PC-3 (cell line): ENCODE results near the gene NUDT16. TPM values are rescaled to one million over a fixed set of nuclear protein-coding genes. Genes with fewer than 3 reads are reported as not detected.

Experiments
- ATAC-seq: fragments of 200-7000 bp; cut with Tn5 transposase; 2 replicates; pipeline ENCODE4 v1.9.1; 2020; ENCODE audit warnings: mild to moderate bottlenecking, moderate library complexity
- BruUV-seq: library from RNA; stranded (reverse); fragments of 400-500 nt; replicated peaks from 2 replicates; lab custom pipeline; 2021; lab: Mats Ljungman, UMichigan
- CTCF ChIA-PET: fragments of 300-600 bp; sonication (Branson Sonifier 250); formaldehyde crosslinking; loops from one replicate; lab custom pipeline; 2022; ENCODE audit warnings: antibody characterized with exemption; lab: Charles Lee
- POLR2A ChIA-PET: fragments of 300-600 bp; sonication (Branson Sonifier 250); formaldehyde crosslinking; loops from one replicate; lab custom pipeline; 2022; ENCODE audit warnings: antibody characterized with exemption; ENCODE audit not compliant: unreplicated experiment; lab: Charles Lee
- DNase-seq: peaks from one replicate; pipeline ENCODE4 v3.0.0-alpha.2; 2015
- H2AFZ ChIP-seq: fragments of 300-600 bp; sonication (generic); 2 replicates; pipeline ENCODE4 v1.6.0; 2016; ENCODE audit warnings: antibody characterized with exemption, low read length
- H3F3A ChIP-seq: fragments of 300-600 bp; sonication (generic); one replicate; pipeline ENCODE4 v1.6.0; 2017; ENCODE audit warnings: antibody characterized with exemption, low read length, control low read depth, mild to moderate bottlenecking; ENCODE audit not compliant: unreplicated experiment
- H3K27ac ChIP-seq: fragments of 300-600 bp; sonication (generic); 2 replicates; pipeline ENCODE4 v1.5.1; 2016; ENCODE audit warnings: mild to moderate bottlenecking, low read length
- H3K27me3 ChIP-seq: fragments of 300-600 bp; sonication (generic); 2 replicates; pipeline ENCODE4 v1.6.1; 2016; ENCODE audit warnings: low read length, mixed read lengths
- H3K36me3 ChIP-seq: fragments of 300-600 bp; sonication (generic); 2 replicates; pipeline ENCODE4 v1.6.1; 2016; ENCODE audit warnings: low read depth, mixed run types, low read length, mixed read lengths
- H3K4me1 ChIP-seq: fragments of 300-600 bp; sonication (generic); 2 replicates; pipeline ENCODE4 v1.5.1; 2016; ENCODE audit warnings: low read length; ENCODE audit not compliant: insufficient read depth
- H3K4me2 ChIP-seq: fragments of 300-600 bp; sonication (generic); 2 replicates; pipeline ENCODE4 v1.6.0; 2016; ENCODE audit warnings: low read length
- H3K4me3 ChIP-seq: fragments of 300-600 bp; sonication (generic); 2 replicates; pipeline ENCODE4 v1.5.1; 2016; ENCODE audit warnings: mild to moderate bottlenecking, low read length, mixed read lengths
- H3K79me2 ChIP-seq: fragments of 300-600 bp; sonication (generic); 2 replicates; pipeline ENCODE4 v1.6.1; 2017; ENCODE audit warnings: low read length, mixed read lengths
- H3K9ac ChIP-seq: fragments of 300-600 bp; sonication (generic); 2 replicates; pipeline ENCODE4 v1.6.0; 2016; ENCODE audit warnings: mild to moderate bottlenecking, low read length
- H3K9me2 ChIP-seq: fragments of 300-600 bp; sonication (generic); replicated peaks from 2 replicates; pipeline ENCODE4 v1.6.1; 2016; ENCODE audit warnings: mixed run types, low read length, mixed read lengths
- H3K9me3 ChIP-seq: fragments of 300-600 bp; sonication (generic); 2 replicates; pipeline ENCODE4 v1.6.1; 2016; ENCODE audit warnings: low read length, mixed read lengths
- H4K20me1 ChIP-seq: fragments of 300-600 bp; sonication (generic); 2 replicates; pipeline ENCODE4 v1.6.1; 2016; ENCODE audit warnings: low read length, mixed read lengths
- CTCF ChIP-seq: fragments of 300-600 bp; sonication (generic); conservative IDR thresholded peaks from 2 replicates; pipeline ENCODE4 v1.5.1; 2017; ENCODE audit warnings: antibody characterized with exemption, low read depth, mild to moderate bottlenecking, low read length
- EZH2 ChIP-seq: fragments of 300-600 bp; sonication (generic); IDR thresholded peaks from one replicate; pipeline ENCODE4 v1.6.1; 2017; ENCODE audit warnings: antibody characterized with exemption, mild to moderate bottlenecking, low read length; ENCODE audit not compliant: unreplicated experiment
- EZH2phosphoT487 ChIP-seq: fragments of 300-600 bp; sonication (generic); IDR thresholded peaks from 2 replicates; pipeline ENCODE4 v1.6.1; 2018; ENCODE audit warnings: mild to moderate bottlenecking, antibody characterized with exemption, low read length, borderline replicate concordance
- intact Hi-C: fragments of 100-400 bp; cut with micrococcal nuclease; formaldehyde crosslinking; loops from 2 replicates; pipeline ENCODE4 v1.9.0; 2023
- total RNA-seq: library from RNA; depleted of rRNA; stranded (reverse); fragments of >200 nt; gene quantifications from 2 replicates; pipeline ENCODE4 v1.2.3, GENCODE V29; 2014

The NUDT16 gene
- total RNA-seq, 1 experiment from 2014 or later = 7.9 TPM

GRCh38 chr3:131401978-131402377 is 20.4 kb downstream of the NUDT16 start:
- no peak for DNase-seq
- Histone ChIP-seq H3K9me2 (no peaks in the 10 kb centered on the region), H3K36me3 (no peaks in the 10 kb centered on the region), H3K4me2 (no peak overlapping the region), H2AFZ (no peak overlapping the region), H3K27ac (no peak overlapping the region), H3K27me3 (no peaks in the 10 kb centered on the region), H3K9me3 (no peaks in the 10 kb centered on the region), H3K9ac (no peak overlapping the region), H3F3A (no peaks in the 10 kb centered on the region), H3K4me3 (no peak overlapping the region), H4K20me1 (no peaks in the 10 kb centered on the region), H3K79me2 (no peaks in the 10 kb centered on the region), H3K4me1 (peaks cover 13% of the 10 kb centered on the region)
- ChIA-PET POLR2A (no interaction called here), CTCF (interaction anchor here (0.7 kb wide), 1 partner anchor 359 kb away, joined by 4 read pairs; no protein-coding TSS in a partner anchor)
- TF ChIP-seq EZH2phosphoT487 = no peak
- TF ChIP-seq EZH2 = no peak
- no peak for TF ChIP-seq CTCF
- no TSS peak for BruUV-seq
- no peak for ATAC-seq
- intact Hi-C loops = no loop called here

- peak; percentile 54 for DNase-seq
- Histone ChIP-seq H3K79me2 (no peaks in the 10 kb centered on the region), H3K4me1 (peaks cover 13% of the 10 kb centered on the region), H3K36me3 (no peaks in the 10 kb centered on the region), H4K20me1 (no peaks in the 10 kb centered on the region), H3K9ac (no peak overlapping the region), H3K4me3 (no peak overlapping the region), H3K27me3 (no peaks in the 10 kb centered on the region), H3K9me2 (no peaks in the 10 kb centered on the region), H2AFZ (0 out of 2 replicates have a peak overlapping the region, but pooled peaks have one; percentile 57), H3K9me3 (no peaks in the 10 kb centered on the region), H3F3A (no peaks in the 10 kb centered on the region), H3K27ac (peak overlapping the region; percentile 29; the same call in 1 of the 2 replicates), H3K4me2 (peak overlapping the region; percentile 37; the same call in 1 of the 2 replicates)
- ATAC-seq = peak; percentile 58
- POLR2A ChIA-PET = no interaction called here
- intact Hi-C loops = no loop called here
- TF ChIP-seq CTCF (no peak), EZH2phosphoT487 (no peak), EZH2 (no peak)
- BruUV-seq = no TSS peak
- CTCF ChIA-PET = interaction anchor here (0.6 to 0.7 kb wide), 2 partner anchors 359 to 366 kb away, joined by 3 to 4 read pairs; no protein-coding TSS in a partner anchor
Measured at GRCh38 chr3:131402391-131403039, 20.9 kb downstream of the NUDT16 start.
